ENCODE results near the gene ABCB6.

DNA sequence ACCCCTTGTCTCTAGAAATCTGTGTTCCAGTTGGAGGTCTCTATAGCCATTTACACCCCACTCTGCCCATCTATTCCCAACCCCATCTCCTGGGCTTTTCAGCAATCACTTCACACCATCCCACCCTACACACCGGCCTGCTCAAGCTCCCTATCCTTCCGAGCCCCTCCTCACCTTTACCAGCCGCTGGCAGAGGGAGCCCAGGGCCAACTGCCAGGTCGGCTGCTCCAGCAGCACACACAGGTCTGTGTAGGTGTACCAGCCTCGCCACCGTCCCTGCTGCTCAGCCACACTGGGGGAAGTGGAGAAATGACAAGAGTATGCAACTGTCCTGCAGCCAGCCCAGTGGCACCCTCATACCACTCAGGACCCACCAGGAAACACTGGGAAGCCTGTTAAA, 45.6 kb downstream of the ABCB6 start:
- TF ChIP-seq, protein P1, sequence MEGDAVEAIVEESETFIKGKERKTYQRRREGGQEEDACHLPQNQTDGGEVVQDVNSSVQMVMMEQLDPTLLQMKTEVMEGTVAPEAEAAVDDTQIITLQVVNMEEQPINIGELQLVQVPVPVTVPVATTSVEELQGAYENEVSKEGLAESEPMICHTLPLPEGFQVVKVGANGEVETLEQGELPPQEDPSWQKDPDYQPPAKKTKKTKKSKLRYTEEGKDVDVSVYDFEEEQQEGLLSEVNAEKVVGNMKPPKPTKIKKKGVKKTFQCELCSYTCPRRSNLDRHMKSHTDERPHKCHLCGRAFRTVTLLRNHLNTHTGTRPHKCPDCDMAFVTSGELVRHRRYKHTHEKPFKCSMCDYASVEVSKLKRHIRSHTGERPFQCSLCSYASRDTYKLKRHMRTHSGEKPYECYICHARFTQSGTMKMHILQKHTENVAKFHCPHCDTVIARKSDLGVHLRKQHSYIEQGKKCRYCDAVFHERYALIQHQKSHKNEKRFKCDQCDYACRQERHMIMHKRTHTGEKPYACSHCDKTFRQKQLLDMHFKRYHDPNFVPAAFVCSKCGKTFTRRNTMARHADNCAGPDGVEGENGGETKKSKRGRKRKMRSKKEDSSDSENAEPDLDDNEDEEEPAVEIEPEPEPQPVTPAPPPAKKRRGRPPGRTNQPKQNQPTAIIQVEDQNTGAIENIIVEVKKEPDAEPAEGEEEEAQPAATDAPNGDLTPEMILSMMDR (IDR thresholded peaks at IDR 0.05): no peak
- no peak for TF ChIP-seq POLR2A (IDR thresholded peaks at IDR 0.05)
- no peak for TF ChIP-seq POLR2AphosphoS5 (IDR thresholded peaks at IDR 0.05)

Data from breast epithelium (tissue), 3 donors.